GM23248 (cell line): Measurements from ENCODE around the gene TBXAS1.

Experiments
- EZH2 ChIP-seq: fragments of 200-600 bp; sonication (generic); IDR thresholded peaks from 2 replicates; pipeline ENCODE4 v1.6.1; 2018; ENCODE audit warnings: antibody characterized with exemption, mild to moderate bottlenecking; ENCODE audit not compliant: insufficient read depth, poor library complexity, severe bottlenecking
- EZH2phosphoT487 ChIP-seq: fragments of 200-600 bp; sonication (generic); IDR thresholded peaks from 2 replicates; pipeline ENCODE4 v1.6.1; 2018; ENCODE audit warnings: antibody characterized with exemption, moderate library complexity, mild to moderate bottlenecking, low read depth; ENCODE audit not compliant: insufficient read depth

GRCh38 chr7:139851770-139852481 lies 22.9 kb downstream of the TBXAS1 start:
- TF ChIP-seq EZH2phosphoT487 (no peak), EZH2 (no peak)
